ENCODE results near the gene GTF2A1L.

GTF2A1L gene

DNA sequence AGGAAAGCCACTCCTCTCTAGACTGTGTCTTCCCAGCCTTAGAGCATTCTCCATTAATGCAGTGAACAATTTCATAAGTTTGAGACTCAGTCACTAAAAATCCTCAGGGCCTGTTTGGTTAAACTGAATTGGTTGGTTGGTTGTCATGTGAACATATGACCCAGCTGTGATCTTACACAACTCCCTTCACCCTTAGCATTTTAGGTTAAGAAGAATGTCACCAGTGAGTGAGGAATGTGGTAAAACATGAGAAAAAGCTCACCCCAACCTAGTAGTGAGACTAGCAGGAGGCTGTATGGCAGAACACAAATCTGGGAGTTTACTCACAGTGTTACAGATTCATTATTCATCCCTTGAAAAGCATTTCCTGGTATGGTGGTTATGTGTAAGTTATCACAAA lies 105.5 kb downstream of the GTF2A1L start:
- no peaks in the 10 kb centered on the region for H3K36me3 ChIP-seq (ENCODE audit: insufficient read depth, low read depth, low read length)
- H3K4me1 ChIP-seq (ENCODE audit: insufficient read depth, low read length), result peaks cover 7% of the 10 kb centered on the region; the same call in 1 of the 2 replicates
- no peak overlapping the region for H3K9ac ChIP-seq (ENCODE audit: low read depth, low read length)
- no peak overlapping the region for H3K27ac ChIP-seq (ENCODE audit: low read length)
- no peaks in the 10 kb centered on the region for H3K27me3 ChIP-seq (ENCODE audit: insufficient read depth, low read length)
- H3K9me3 ChIP-seq (ENCODE audit: insufficient read depth, low read depth, low read length), result no peaks in the 10 kb centered on the region
- H3K4me3 ChIP-seq (ENCODE audit: low read length), result no peak overlapping the region

GRCh38 chr2:48724278-48724677 lies 106.6 kb downstream of the GTF2A1L start:
- Histone ChIP-seq H3K27ac (ENCODE audit: low read length) (no peak overlapping the region), H3K9ac (ENCODE audit: low read depth, low read length) (no peak overlapping the region), H3K36me3 (ENCODE audit: insufficient read depth, low read depth, low read length) (no peaks in the 10 kb centered on the region), H3K27me3 (ENCODE audit: insufficient read depth, low read length) (no peaks in the 10 kb centered on the region), H3K9me3 (ENCODE audit: insufficient read depth, low read depth, low read length) (no peaks in the 10 kb centered on the region), H3K4me3 (ENCODE audit: low read length) (no peak overlapping the region), H3K4me1 (ENCODE audit: insufficient read depth, low read length) (peaks cover 9% of the 10 kb centered on the region; the same call in 1 of the 2 replicates)

DNA sequence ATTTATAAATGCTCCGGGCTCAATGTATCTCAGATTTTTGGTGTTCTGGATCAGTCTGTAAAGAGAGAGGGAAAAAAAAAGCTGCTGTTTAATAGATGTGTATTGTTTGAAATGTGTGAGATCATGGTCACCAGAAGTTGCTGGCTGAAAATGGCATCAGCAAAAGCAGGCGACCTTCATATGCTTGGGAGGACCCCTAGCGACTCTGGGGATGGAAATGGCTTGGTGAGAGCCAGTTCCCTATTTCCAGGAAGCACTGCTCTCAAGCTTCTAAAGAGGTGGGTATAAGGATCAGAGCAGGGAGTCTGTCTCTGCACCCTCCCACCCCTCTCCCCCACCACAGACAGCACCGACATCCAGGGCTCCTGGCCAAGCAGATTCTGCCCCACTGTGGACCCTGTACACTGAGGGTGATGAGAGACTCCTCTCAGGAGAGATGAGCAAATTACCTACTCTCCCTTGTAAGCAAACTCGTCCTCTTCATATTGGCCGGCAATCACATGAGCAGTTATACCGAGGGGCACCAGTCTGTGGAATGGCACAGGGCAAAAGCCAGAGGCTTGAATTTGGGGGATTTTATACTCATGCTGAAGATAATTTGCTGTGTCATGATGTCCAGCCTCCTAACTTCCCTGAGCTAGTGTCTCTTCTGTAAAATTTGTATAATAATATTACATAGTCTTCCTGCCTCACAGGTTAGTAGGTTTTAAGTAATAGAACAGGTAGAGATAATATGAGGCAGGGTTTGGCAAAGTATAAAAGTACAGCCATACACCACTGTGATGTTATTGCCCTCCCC lies 108.2 kb downstream of the GTF2A1L start:
- Histone ChIP-seq H3K4me1 (ENCODE audit: insufficient read depth, low read length) (peaks cover 16% of the 10 kb centered on the region), H3K27ac (ENCODE audit: low read length) (no peak overlapping the region), H3K27me3 (ENCODE audit: insufficient read depth, low read length) (no peaks in the 10 kb centered on the region), H3K9me3 (ENCODE audit: insufficient read depth, low read depth, low read length) (no peaks in the 10 kb centered on the region), H3K36me3 (ENCODE audit: insufficient read depth, low read depth, low read length) (no peaks in the 10 kb centered on the region), H3K4me3 (ENCODE audit: low read length) (no peak overlapping the region), H3K9ac (ENCODE audit: low read depth, low read length) (no peak overlapping the region)

DNA sequence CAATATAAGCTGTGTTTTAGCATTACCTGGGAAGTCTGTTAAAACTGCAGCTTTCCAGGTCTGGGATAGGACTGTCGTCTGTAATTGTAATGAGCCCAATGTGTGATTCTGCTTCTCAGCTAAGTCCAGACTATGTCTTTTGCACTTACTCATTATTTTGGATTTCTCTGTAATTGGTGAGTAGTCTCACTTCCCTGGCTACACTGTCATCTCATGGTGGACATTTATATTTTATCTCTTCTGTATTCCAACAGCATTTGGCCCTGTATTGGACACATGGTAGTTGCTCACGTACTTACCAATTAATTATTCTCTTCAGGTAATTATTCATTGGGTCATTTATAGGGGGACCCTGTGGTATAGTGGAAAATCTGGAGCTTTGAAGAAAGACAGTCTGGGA lies 109.9 kb downstream of the GTF2A1L start:
- Histone ChIP-seq H3K4me3 (ENCODE audit: low read length) (no peak overlapping the region), H3K36me3 (ENCODE audit: insufficient read depth, low read depth, low read length) (no peaks in the 10 kb centered on the region), H3K9me3 (ENCODE audit: insufficient read depth, low read depth, low read length) (no peaks in the 10 kb centered on the region), H3K27ac (ENCODE audit: low read length) (no peak overlapping the region), H3K9ac (ENCODE audit: low read depth, low read length) (no peak overlapping the region), H3K4me1 (ENCODE audit: insufficient read depth, low read length) (peaks cover 18% of the 10 kb centered on the region), H3K27me3 (ENCODE audit: insufficient read depth, low read length) (no peaks in the 10 kb centered on the region)

- Histone ChIP-seq H3K36me3 (ENCODE audit: insufficient read depth, low read depth, low read length) (no peaks in the 10 kb centered on the region), H3K27me3 (ENCODE audit: insufficient read depth, low read length) (no peaks in the 10 kb centered on the region), H3K27ac (ENCODE audit: low read length) (no peak overlapping the region), H3K4me3 (ENCODE audit: low read length) (no peak overlapping the region), H3K4me1 (ENCODE audit: insufficient read depth, low read length) (peaks cover 23% of the 10 kb centered on the region), H3K9ac (ENCODE audit: low read depth, low read length) (no peak overlapping the region), H3K9me3 (ENCODE audit: insufficient read depth, low read depth, low read length) (no peaks in the 10 kb centered on the region)
These were observed 110.6 kb downstream of the GTF2A1L start for GRCh38 chr2:48728295-48728694.

- no peak overlapping the region for H3K27ac ChIP-seq (ENCODE audit: low read length)
- H3K9ac ChIP-seq (ENCODE audit: low read depth, low read length), result no peak overlapping the region
- no peaks in the 10 kb centered on the region for H3K9me3 ChIP-seq (ENCODE audit: insufficient read depth, low read depth, low read length)
- H3K27me3 ChIP-seq (ENCODE audit: insufficient read depth, low read length), result no peaks in the 10 kb centered on the region
- H3K4me3 ChIP-seq (ENCODE audit: low read length), result no peak overlapping the region
- H3K36me3 ChIP-seq (ENCODE audit: insufficient read depth, low read depth, low read length), result no peaks in the 10 kb centered on the region
- peaks cover 27% of the 10 kb centered on the region for H3K4me1 ChIP-seq (ENCODE audit: insufficient read depth, low read length)
These were observed 111.2 kb downstream of the GTF2A1L start for GRCh38 chr2:48728840-48729239.

Measured in iPS-20b (cell line).